Vagina (tissue), 2 donors: ENCODE results near the gene HIPK2.

Experiments
- POLR2A ChIP-seq, 2 donors: fragments of 450-650 bp; IDR thresholded peaks; one replicate each; pipeline ENCODE4 v1.6.1; 2017; ENCODE audit warnings: antibody characterized with exemption in 2 of 2, mild to moderate bottlenecking in 2 of 2, moderate library complexity in 2 of 2
- TF ChIP-seq, protein P1 (sequence below), 3 experiments: fragments of 450-650 bp in 2 of 3; fragments of 200-600 bp in 1 of 3; sonication (generic) in 1 of 3; IDR thresholded peaks; one replicate each; pipeline ENCODE4 v1.5.1; 2017 to 2019; ENCODE audit warnings: antibody characterized with exemption in 3 of 3, mild to moderate bottlenecking in 2 of 3, moderate library complexity in 2 of 3

DNA sequence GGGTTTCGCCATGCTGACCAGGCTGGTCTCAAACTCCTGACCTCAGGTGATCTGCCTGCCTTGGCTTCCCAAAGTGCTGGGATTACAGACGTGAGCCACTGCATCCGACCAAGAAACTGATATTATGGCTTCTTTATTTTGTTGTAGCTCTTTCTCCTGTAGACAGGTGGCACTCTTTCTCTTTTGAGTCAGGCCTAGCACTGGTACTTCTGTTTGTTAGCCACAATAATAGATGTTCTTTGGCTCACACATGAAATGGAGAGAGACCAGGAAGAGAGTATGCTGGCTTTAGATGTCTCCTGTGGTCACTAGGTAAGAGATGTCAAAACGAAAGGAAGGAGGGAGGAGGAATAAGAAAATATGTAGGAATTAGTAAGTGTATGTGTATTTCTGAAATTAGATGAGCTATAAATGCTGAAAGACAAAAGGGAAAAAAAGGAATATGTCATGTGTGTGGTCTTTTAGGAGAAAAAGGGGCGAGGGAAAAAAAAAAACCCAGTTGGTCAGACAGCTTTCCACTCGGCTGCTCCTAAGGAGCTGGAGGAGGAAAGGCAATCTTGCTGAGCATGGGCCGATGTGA is 175.6 kb downstream of the HIPK2 start:
- TF ChIP-seq, protein P1, sequence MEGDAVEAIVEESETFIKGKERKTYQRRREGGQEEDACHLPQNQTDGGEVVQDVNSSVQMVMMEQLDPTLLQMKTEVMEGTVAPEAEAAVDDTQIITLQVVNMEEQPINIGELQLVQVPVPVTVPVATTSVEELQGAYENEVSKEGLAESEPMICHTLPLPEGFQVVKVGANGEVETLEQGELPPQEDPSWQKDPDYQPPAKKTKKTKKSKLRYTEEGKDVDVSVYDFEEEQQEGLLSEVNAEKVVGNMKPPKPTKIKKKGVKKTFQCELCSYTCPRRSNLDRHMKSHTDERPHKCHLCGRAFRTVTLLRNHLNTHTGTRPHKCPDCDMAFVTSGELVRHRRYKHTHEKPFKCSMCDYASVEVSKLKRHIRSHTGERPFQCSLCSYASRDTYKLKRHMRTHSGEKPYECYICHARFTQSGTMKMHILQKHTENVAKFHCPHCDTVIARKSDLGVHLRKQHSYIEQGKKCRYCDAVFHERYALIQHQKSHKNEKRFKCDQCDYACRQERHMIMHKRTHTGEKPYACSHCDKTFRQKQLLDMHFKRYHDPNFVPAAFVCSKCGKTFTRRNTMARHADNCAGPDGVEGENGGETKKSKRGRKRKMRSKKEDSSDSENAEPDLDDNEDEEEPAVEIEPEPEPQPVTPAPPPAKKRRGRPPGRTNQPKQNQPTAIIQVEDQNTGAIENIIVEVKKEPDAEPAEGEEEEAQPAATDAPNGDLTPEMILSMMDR (IDR thresholded peaks at IDR 0.05) = peak in 1 of 3 experiments; percentile 39
- TF ChIP-seq POLR2A (IDR thresholded peaks at IDR 0.05) = no peak
